Measurements from ENCODE around the gene ADGRG1.

DNA sequence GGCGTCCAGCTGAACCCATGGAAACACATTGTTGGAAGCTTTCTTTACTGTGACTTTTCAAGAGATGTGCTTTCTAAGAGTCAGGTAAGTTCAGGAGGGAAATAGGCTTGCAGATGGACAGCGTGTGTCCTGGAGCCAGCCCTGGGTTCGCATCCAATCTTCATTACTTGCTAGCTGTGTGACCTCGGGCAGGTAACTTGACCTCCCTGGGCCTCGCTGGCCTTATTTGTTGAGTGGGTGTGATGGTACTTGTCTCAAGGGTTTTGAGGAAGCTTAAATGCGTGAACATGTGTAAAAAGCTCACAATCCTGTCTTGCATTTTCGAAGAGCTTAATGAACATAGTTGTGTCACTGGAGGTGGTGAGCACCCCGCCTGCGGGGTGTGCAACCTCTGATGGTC, 11.8 kb downstream of the ADGRG1 start:
- no peak for TF ChIP-seq ZFX (IDR thresholded peaks at IDR 0.05)
- TF ChIP-seq, protein P1, sequence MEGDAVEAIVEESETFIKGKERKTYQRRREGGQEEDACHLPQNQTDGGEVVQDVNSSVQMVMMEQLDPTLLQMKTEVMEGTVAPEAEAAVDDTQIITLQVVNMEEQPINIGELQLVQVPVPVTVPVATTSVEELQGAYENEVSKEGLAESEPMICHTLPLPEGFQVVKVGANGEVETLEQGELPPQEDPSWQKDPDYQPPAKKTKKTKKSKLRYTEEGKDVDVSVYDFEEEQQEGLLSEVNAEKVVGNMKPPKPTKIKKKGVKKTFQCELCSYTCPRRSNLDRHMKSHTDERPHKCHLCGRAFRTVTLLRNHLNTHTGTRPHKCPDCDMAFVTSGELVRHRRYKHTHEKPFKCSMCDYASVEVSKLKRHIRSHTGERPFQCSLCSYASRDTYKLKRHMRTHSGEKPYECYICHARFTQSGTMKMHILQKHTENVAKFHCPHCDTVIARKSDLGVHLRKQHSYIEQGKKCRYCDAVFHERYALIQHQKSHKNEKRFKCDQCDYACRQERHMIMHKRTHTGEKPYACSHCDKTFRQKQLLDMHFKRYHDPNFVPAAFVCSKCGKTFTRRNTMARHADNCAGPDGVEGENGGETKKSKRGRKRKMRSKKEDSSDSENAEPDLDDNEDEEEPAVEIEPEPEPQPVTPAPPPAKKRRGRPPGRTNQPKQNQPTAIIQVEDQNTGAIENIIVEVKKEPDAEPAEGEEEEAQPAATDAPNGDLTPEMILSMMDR (conservative IDR thresholded peaks at IDR 0.05), result no peak
